ENCODE measurements around the gene PLEKHA5. TPM values are rescaled to one million over a fixed set of nuclear protein-coding genes. Genes with fewer than 3 reads are reported as not detected.

Gene PLEKHA5
- total RNA-seq, 2 donors from 2014 or later = 53.2 to 59.4 TPM

- TF ChIP-seq CTCF (IDR thresholded peaks at IDR 0.05) = no peak
- DNase-seq (ENCODE audit: low spot score) = no peak
These were observed 119.5 kb downstream of the PLEKHA5 start for GRCh38 chr12:19248929-19249602.

GRCh38 chr12:19251481-19252132, 122.1 kb downstream of the PLEKHA5 start:
- DNase-seq (ENCODE audit: low spot score) = no peak
- no peaks in the 10 kb centered on the region for H3K9me3 ChIP-seq

More at GRCh38 chr12:19248929-19249602, 119.5 kb downstream of the PLEKHA5 start:
- Histone ChIP-seq H3K9me3 (no peaks in the 10 kb centered on the region), H3K4me1 (peaks cover 0 to 8% of the 10 kb centered on the region in 2 donors), H3K27me3 (no peaks in the 10 kb centered on the region), H3K36me3 (no peaks in the 10 kb centered on the region), H3K27ac (no peak overlapping the region), H3K4me3 (no peak overlapping the region)

GRCh38 chr12:19260135-19260534, 130.6 kb downstream of the PLEKHA5 start:
- no peak for TF ChIP-seq CTCF (IDR thresholded peaks at IDR 0.05)
- H3K4me3 ChIP-seq = no peak overlapping the region
- H3K36me3 ChIP-seq = no peaks in the 10 kb centered on the region
- DNase-seq (ENCODE audit: low spot score) = no peak
- no peaks in the 10 kb centered on the region for H3K4me1 ChIP-seq
- no peak overlapping the region for H3K27ac ChIP-seq
- no peaks in the 10 kb centered on the region for H3K27me3 ChIP-seq
- H3K9me3 ChIP-seq = no peaks in the 10 kb centered on the region

More at GRCh38 chr12:19251481-19252132, 122.1 kb downstream of the PLEKHA5 start:
- TF ChIP-seq CTCF (IDR thresholded peaks at IDR 0.05) = no peak
- Histone ChIP-seq H3K4me3 (no peak overlapping the region), H3K36me3 (no peaks in the 10 kb centered on the region), H3K27ac (no peak overlapping the region), H3K4me1 (no peaks in the 10 kb centered on the region), H3K27me3 (no peaks in the 10 kb centered on the region)

- H3K4me1 ChIP-seq = no peaks in the 10 kb centered on the region
- DNase-seq (ENCODE audit: low spot score) = no peak
- H3K9me3 ChIP-seq = no peaks in the 10 kb centered on the region
- no peaks in the 10 kb centered on the region for H3K27me3 ChIP-seq
- no peak overlapping the region for H3K4me3 ChIP-seq
- no peak for TF ChIP-seq CTCF (IDR thresholded peaks at IDR 0.05)
- no peaks in the 10 kb centered on the region for H3K36me3 ChIP-seq
- no peak overlapping the region for H3K27ac ChIP-seq
These were observed 132.2 kb downstream of the PLEKHA5 start for GRCh38 chr12:19261773-19262172.

- TF ChIP-seq CTCF (IDR thresholded peaks at IDR 0.05) = no peak
- Histone ChIP-seq H3K4me1 (no peaks in the 10 kb centered on the region), H3K4me3 (no peak overlapping the region), H3K27ac (no peak overlapping the region), H3K27me3 (no peaks in the 10 kb centered on the region), H3K36me3 (peaks cover 5% of the 10 kb centered on the region), H3K9me3 (no peaks in the 10 kb centered on the region)
- DNase-seq (ENCODE audit: low spot score) = no peak
These were observed 134.1 kb downstream of the PLEKHA5 start for GRCh38 chr12:19263672-19264071.

All from right atrium auricular region (tissue), 2 donors.